ENCODE results near the gene TRPM6.

The TRPM6 gene

GRCh38 chr9:74711341-74711740, 176.4 kb downstream of the TRPM6 start:
- DNase-seq: no peak
- no peak for ATAC-seq

GRCh38 chr9:74697535-74697934, 190.2 kb downstream of the TRPM6 start:
- no peak for DNase-seq
- no peak for ATAC-seq

GRCh38 chr9:74696520-74696919, 191.2 kb downstream of the TRPM6 start:
- ATAC-seq (no peak), DNase-seq (no peak)

GRCh38 chr9:74691058-74691457, 196.7 kb downstream of the TRPM6 start:
- ATAC-seq (no peak), DNase-seq (no peak)

- ATAC-seq (no peak), DNase-seq (no peak)
Measured at GRCh38 chr9:74683322-74683721, 204.4 kb downstream of the TRPM6 start.

- ATAC-seq: no peak
- DNase-seq: no peak
Measured at GRCh38 chr9:74681906-74682305, 205.8 kb downstream of the TRPM6 start.

GRCh38 chr9:74674077-74674476, 213.6 kb downstream of the TRPM6 start:
- no peak for ATAC-seq

More at GRCh38 chr9:74674077-74674476, 213.6 kb downstream of the TRPM6 start:
- no peak for DNase-seq
